ENCODE results near the gene CYP46A1.

- TF ChIP-seq CTCF (IDR thresholded peaks at IDR 0.05): no peak
- no peak for TF ChIP-seq POLR2A (IDR thresholded peaks at IDR 0.05)
Measured at GRCh38 chr14:99748529-99748928, 64.4 kb downstream of the CYP46A1 start.
